ENCODE measurements around the gene GMDS.

GMDS gene

DNA sequence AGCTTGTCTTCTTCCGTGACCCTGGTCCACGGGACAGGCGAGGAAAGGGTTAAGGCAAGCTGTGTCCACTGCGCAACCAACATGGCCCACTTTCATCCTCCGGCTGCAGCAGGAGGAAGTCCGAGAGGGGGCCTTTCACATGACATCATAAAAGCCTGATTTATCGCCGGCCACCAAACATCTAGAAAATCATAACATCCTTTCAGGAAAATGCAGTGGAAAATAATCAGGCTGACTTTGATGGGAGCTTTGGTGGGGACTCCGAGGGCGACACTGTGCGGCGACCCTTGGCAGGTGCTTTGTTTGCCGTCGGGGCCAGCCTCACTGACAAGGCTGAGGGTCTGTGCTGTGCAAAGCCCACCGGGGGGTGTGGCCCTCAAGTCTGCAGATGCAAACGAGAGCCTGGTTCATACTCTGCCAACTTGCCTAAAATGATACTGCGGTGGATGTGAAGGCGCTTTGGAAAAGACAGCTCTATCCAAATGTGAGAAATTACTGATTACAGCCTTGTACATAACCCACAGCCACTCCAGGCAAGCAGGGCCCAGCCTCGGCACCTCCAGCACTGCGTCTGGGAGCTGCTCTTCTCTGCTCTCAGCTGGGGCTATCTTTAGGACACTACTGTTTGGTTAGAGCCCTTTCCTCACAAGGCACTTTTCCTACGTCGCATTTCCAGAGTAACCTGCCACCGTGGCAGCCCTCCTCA lies 609.9 kb downstream of the GMDS start:
- Histone ChIP-seq H3K27ac (ENCODE audit: insufficient read depth, low read length, poor library complexity, severe bottlenecking) (no peak overlapping the region), H3K4me3 (ENCODE audit: insufficient read depth, low read depth, low read length, poor library complexity, severe bottlenecking) (no peak overlapping the region), H3K27me3 (replicated peaks; ENCODE audit: control insufficient read depth, insufficient read depth, low read length, poor library complexity, severe bottlenecking) (no peaks in the 10 kb centered on the region), H3K36me3 (ENCODE audit: control insufficient read depth, insufficient read depth, low read length) (no peaks in the 10 kb centered on the region), H3K9me3 (ENCODE audit: control insufficient read depth, low read length) (no peaks in the 10 kb centered on the region), H3K4me1 (ENCODE audit: control insufficient read depth, insufficient read depth, low read length, poor library complexity, severe bottlenecking) (no peaks in the 10 kb centered on the region)
- DNase-seq: no peak

- DNase-seq: no peak
- Histone ChIP-seq H3K27me3 (replicated peaks; ENCODE audit: control insufficient read depth, insufficient read depth, low read length, poor library complexity, severe bottlenecking) (no peaks in the 10 kb centered on the region), H3K36me3 (ENCODE audit: control insufficient read depth, insufficient read depth, low read length) (no peaks in the 10 kb centered on the region), H3K4me1 (ENCODE audit: control insufficient read depth, insufficient read depth, low read length, poor library complexity, severe bottlenecking) (no peaks in the 10 kb centered on the region), H3K9me3 (ENCODE audit: control insufficient read depth, low read length) (no peaks in the 10 kb centered on the region), H3K27ac (ENCODE audit: insufficient read depth, low read length, poor library complexity, severe bottlenecking) (no peak overlapping the region), H3K4me3 (ENCODE audit: insufficient read depth, low read depth, low read length, poor library complexity, severe bottlenecking) (no peak overlapping the region)
Observed at GRCh38 chr6:1634081-1634480, 611.3 kb downstream of the GMDS start.

- no peak for DNase-seq
- no peaks in the 10 kb centered on the region for H3K36me3 ChIP-seq (ENCODE audit: control insufficient read depth, insufficient read depth, low read length)
- H3K9me3 ChIP-seq (ENCODE audit: control insufficient read depth, low read length): no peaks in the 10 kb centered on the region
- H3K4me3 ChIP-seq (ENCODE audit: insufficient read depth, low read depth, low read length, poor library complexity, severe bottlenecking): no peak overlapping the region
- H3K4me1 ChIP-seq (ENCODE audit: control insufficient read depth, insufficient read depth, low read length, poor library complexity, severe bottlenecking): no peaks in the 10 kb centered on the region
- no peaks in the 10 kb centered on the region for H3K27me3 ChIP-seq (replicated peaks; ENCODE audit: control insufficient read depth, insufficient read depth, low read length, poor library complexity, severe bottlenecking)
- H3K27ac ChIP-seq (ENCODE audit: insufficient read depth, low read length, poor library complexity, severe bottlenecking): no peak overlapping the region
Observed at GRCh38 chr6:1633366-1634021, 611.9 kb downstream of the GMDS start.

GRCh38 chr6:1631251-1631650 lies 614.2 kb downstream of the GMDS start:
- no peak overlapping the region for H3K4me3 ChIP-seq (ENCODE audit: insufficient read depth, low read depth, low read length, poor library complexity, severe bottlenecking)
- H3K4me1 ChIP-seq (ENCODE audit: control insufficient read depth, insufficient read depth, low read length, poor library complexity, severe bottlenecking): no peaks in the 10 kb centered on the region
- no peak for DNase-seq
- H3K27me3 ChIP-seq (replicated peaks; ENCODE audit: control insufficient read depth, insufficient read depth, low read length, poor library complexity, severe bottlenecking): peaks cover 6% of the 10 kb centered on the region
- no peaks in the 10 kb centered on the region for H3K9me3 ChIP-seq (ENCODE audit: control insufficient read depth, low read length)
- H3K27ac ChIP-seq (ENCODE audit: insufficient read depth, low read length, poor library complexity, severe bottlenecking): no peak overlapping the region
- no peaks in the 10 kb centered on the region for H3K36me3 ChIP-seq (ENCODE audit: control insufficient read depth, insufficient read depth, low read length)

DNA sequence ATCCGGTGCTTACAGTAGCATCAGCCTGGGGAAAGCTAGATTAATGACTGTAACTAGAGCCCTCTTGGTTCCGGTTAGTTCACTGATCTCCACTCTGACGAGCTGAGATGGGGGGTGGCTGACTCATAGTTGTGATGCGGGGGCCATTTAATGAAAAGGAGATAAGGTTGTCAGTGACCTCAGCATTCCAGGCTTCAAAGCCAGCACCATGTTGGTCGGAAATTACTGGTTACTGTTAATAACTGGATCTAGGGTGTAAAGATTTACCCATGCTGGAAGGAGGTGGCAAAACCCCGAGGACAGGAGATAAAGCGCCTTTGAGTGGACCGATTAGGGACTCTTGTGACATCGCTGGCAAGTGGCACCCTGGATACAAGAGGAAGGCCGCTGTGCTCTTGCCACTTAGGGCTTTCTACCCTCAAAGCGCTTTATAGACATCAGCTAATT lies 614.6 kb downstream of the GMDS start:
- Histone ChIP-seq H3K4me1 (ENCODE audit: control insufficient read depth, insufficient read depth, low read length, poor library complexity, severe bottlenecking) (no peaks in the 10 kb centered on the region), H3K9me3 (ENCODE audit: control insufficient read depth, low read length) (no peaks in the 10 kb centered on the region), H3K36me3 (ENCODE audit: control insufficient read depth, insufficient read depth, low read length) (no peaks in the 10 kb centered on the region), H3K27ac (ENCODE audit: insufficient read depth, low read length, poor library complexity, severe bottlenecking) (no peak overlapping the region), H3K27me3 (replicated peaks; ENCODE audit: control insufficient read depth, insufficient read depth, low read length, poor library complexity, severe bottlenecking) (peaks cover 11% of the 10 kb centered on the region), H3K4me3 (ENCODE audit: insufficient read depth, low read depth, low read length, poor library complexity, severe bottlenecking) (no peak overlapping the region)
- DNase-seq: no peak

GRCh38 chr6:1630212-1630770 lies 615.1 kb downstream of the GMDS start:
- Histone ChIP-seq H3K27ac (ENCODE audit: insufficient read depth, low read length, poor library complexity, severe bottlenecking) (no peak overlapping the region), H3K36me3 (ENCODE audit: control insufficient read depth, insufficient read depth, low read length) (no peaks in the 10 kb centered on the region), H3K4me3 (ENCODE audit: insufficient read depth, low read depth, low read length, poor library complexity, severe bottlenecking) (no peak overlapping the region), H3K9me3 (ENCODE audit: control insufficient read depth, low read length) (no peaks in the 10 kb centered on the region), H3K4me1 (ENCODE audit: control insufficient read depth, insufficient read depth, low read length, poor library complexity, severe bottlenecking) (no peaks in the 10 kb centered on the region), H3K27me3 (replicated peaks; ENCODE audit: control insufficient read depth, insufficient read depth, low read length, poor library complexity, severe bottlenecking) (peaks cover 16% of the 10 kb centered on the region)
- no peak for DNase-seq

DNA sequence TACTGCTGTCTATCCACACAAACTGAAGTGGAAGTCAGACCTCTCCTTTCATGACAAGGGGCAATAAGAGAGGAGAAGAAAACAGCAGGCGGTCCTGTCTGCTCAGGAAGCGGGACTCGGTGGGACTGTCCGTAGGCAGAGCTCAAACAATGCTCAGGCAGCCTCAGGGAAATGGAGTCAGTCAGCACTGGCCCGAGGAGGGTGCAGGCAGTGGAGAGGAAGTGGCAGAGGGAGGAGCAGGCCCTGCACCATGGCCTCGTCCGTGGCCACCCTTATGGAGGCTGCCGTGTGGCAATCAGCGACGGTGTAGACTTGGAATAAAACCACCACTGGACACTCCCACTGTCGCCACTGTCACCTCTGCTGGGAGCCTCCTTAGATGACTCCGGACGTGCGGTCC lies 616.1 kb downstream of the GMDS start:
- H3K9me3 ChIP-seq (ENCODE audit: control insufficient read depth, low read length): no peaks in the 10 kb centered on the region
- no peaks in the 10 kb centered on the region for H3K36me3 ChIP-seq (ENCODE audit: control insufficient read depth, insufficient read depth, low read length)
- H3K4me3 ChIP-seq (ENCODE audit: insufficient read depth, low read depth, low read length, poor library complexity, severe bottlenecking): no peak overlapping the region
- H3K27ac ChIP-seq (ENCODE audit: insufficient read depth, low read length, poor library complexity, severe bottlenecking): no peak overlapping the region
- DNase-seq: no peak
- H3K4me1 ChIP-seq (ENCODE audit: control insufficient read depth, insufficient read depth, low read length, poor library complexity, severe bottlenecking): no peaks in the 10 kb centered on the region
- peaks cover 25% of the 10 kb centered on the region for H3K27me3 ChIP-seq (replicated peaks; ENCODE audit: control insufficient read depth, insufficient read depth, low read length, poor library complexity, severe bottlenecking)

GRCh38 chr6:1627827-1628560 lies 617.4 kb downstream of the GMDS start:
- no peaks in the 10 kb centered on the region for H3K4me1 ChIP-seq (ENCODE audit: control insufficient read depth, insufficient read depth, low read length, poor library complexity, severe bottlenecking)
- no peaks in the 10 kb centered on the region for H3K9me3 ChIP-seq (ENCODE audit: control insufficient read depth, low read length)
- H3K27ac ChIP-seq (ENCODE audit: insufficient read depth, low read length, poor library complexity, severe bottlenecking): no peak overlapping the region
- no peak overlapping the region for H3K4me3 ChIP-seq (ENCODE audit: insufficient read depth, low read depth, low read length, poor library complexity, severe bottlenecking)
- H3K36me3 ChIP-seq (ENCODE audit: control insufficient read depth, insufficient read depth, low read length): no peaks in the 10 kb centered on the region
- peaks cover 34% of the 10 kb centered on the region for H3K27me3 ChIP-seq (replicated peaks; ENCODE audit: control insufficient read depth, insufficient read depth, low read length, poor library complexity, severe bottlenecking)
- DNase-seq: no peak

DNA sequence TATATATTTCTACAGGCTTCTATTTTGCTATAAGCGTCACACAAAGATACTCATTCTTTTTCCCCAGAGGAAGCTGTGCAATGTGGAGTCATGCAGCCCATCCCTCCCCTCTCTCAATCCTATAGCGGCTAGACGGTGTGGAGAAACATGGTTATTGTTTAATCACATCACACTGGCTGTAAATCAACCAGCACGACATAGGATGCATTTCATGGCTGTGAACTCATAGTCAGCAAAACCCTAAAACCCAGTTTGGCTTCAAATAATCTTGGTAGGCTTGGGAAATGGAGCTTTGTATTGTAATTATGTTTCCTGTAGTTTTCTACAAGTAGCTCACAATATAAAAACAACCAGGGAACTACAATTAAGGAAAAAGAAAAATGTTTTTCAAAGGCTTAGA lies 618.9 kb downstream of the GMDS start:
- no peak for DNase-seq
- Histone ChIP-seq H3K27ac (ENCODE audit: insufficient read depth, low read length, poor library complexity, severe bottlenecking) (no peak overlapping the region), H3K27me3 (replicated peaks; ENCODE audit: control insufficient read depth, insufficient read depth, low read length, poor library complexity, severe bottlenecking) (peaks cover 34% of the 10 kb centered on the region)

More for the DNA sequence above, 618.9 kb downstream of the GMDS start:
- Histone ChIP-seq H3K4me3 (ENCODE audit: insufficient read depth, low read depth, low read length, poor library complexity, severe bottlenecking) (no peak overlapping the region), H3K4me1 (ENCODE audit: control insufficient read depth, insufficient read depth, low read length, poor library complexity, severe bottlenecking) (no peaks in the 10 kb centered on the region), H3K9me3 (ENCODE audit: control insufficient read depth, low read length) (no peaks in the 10 kb centered on the region), H3K36me3 (ENCODE audit: control insufficient read depth, insufficient read depth, low read length) (no peaks in the 10 kb centered on the region)
